NOMO-1 treated with DMSO at 0.1 percent for 48 hours (cell line): ENCODE measurements around the gene DNAJC9.
"Not testable (repeated sequence)": the region's sequence is repeated elsewhere in the genome, so short reads cannot be mapped to it uniquely, and the experiment has no call there.

ENCODE experiments used
- DNase-seq: peaks from one replicate; lab custom pipeline; 2025; ENCODE audit not compliant: unreplicated experiment; lab: John Stamatoyannopoulos, UW

Gene DNAJC9

GRCh38 chr10:73246646-73247508, at the start of gene DNAJC9:
Gene DNAJC9 (minus strand): TSS chr10:73247255. CDS start chr10:73247189, 66 bp downstream.
- peak; percentile 93 for DNase-seq

GRCh38 chr10:73293461-73293860, 46.4 kb upstream of the DNAJC9 start:
- no peak for DNase-seq

GRCh38 chr10:73289958-73290357, 42.9 kb upstream of the DNAJC9 start:
- DNase-seq, result no peak

GRCh38 chr10:73287441-73287840, 40.4 kb upstream of the DNAJC9 start:
- DNase-seq, result peak; percentile 65

GRCh38 chr10:73281097-73281496, 34.0 kb upstream of the DNAJC9 start:
- DNase-seq, result no peak

- DNase-seq, result no peak
Observed at GRCh38 chr10:73264423-73264822, 17.4 kb upstream of the DNAJC9 start.

GRCh38 chr10:73263693-73264347, 16.8 kb upstream of the DNAJC9 start:
- no peak for DNase-seq

- no peak for DNase-seq
Observed at GRCh38 chr10:73262880-73263555, 16.0 kb upstream of the DNAJC9 start.

GRCh38 chr10:73262105-73262730, 15.2 kb upstream of the DNAJC9 start:
- DNase-seq, result no peak

- no peak for DNase-seq
Observed at GRCh38 chr10:73261362-73261995, 14.4 kb upstream of the DNAJC9 start.

GRCh38 chr10:73258612-73259011, 11.6 kb upstream of the DNAJC9 start:
- DNase-seq, result not testable (repeated sequence)

GRCh38 chr10:73253225-73253555, 6.1 kb upstream of the DNAJC9 start:
- peak; percentile 16 for DNase-seq

- peak; percentile 97 for DNase-seq
Observed at GRCh38 chr10:73252445-73253224, 5.6 kb upstream of the DNAJC9 start, which contains the start of gene MRPS16. Gene MRPS16 (minus strand): TSS chr10:73252644. CDS start chr10:73252482, 162 bp downstream.

- DNase-seq, result peak; percentile 9
Observed at GRCh38 chr10:73251683-73252444, 4.8 kb upstream of the DNAJC9 start.

GRCh38 chr10:73248259-73248724, 1.2 kb upstream of the DNAJC9 start:
- no peak for DNase-seq

GRCh38 chr10:73247509-73248258, 629 bp upstream of the DNAJC9 start:
- no peak for DNase-seq

- DNase-seq, result no peak
Observed at GRCh38 chr10:73246322-73246645, 771 bp downstream of the DNAJC9 start.

- DNase-seq, result no peak
Observed at GRCh38 chr10:73244866-73245477, 2.1 kb downstream of the DNAJC9 start.
